Fibroblast of skin of left quadriceps (primary cell): ENCODE results near the gene VSIG10L2.
A peak's percentile ranks its signal among the peaks of the same experiment; 100 is the strongest.

ENCODE experiments used
- DNase-seq, 2 experiments: peaks; one replicate each; pipeline ENCODE4 v3.0.0-alpha.2; 2013; ENCODE audit warnings: low read depth in 2 of 2

Gene VSIG10L2

GRCh38 chr11:125929445-125930075, 16.3 kb upstream of the VSIG10L2 start:
- DNase-seq: no peak

GRCh38 chr11:125930076-125930450, 15.8 kb upstream of the VSIG10L2 start:
- no peak for DNase-seq

GRCh38 chr11:125931116-125931515, 14.7 kb upstream of the VSIG10L2 start:
- DNase-seq: no peak

GRCh38 chr11:125931668-125932067, 14.2 kb upstream of the VSIG10L2 start:
- DNase-seq: no peak

GRCh38 chr11:125932301-125932700, 13.5 kb upstream of the VSIG10L2 start:
- DNase-seq: no peak

- no peak for DNase-seq
Observed at GRCh38 chr11:125933030-125933813, 12.6 kb upstream of the VSIG10L2 start.

GRCh38 chr11:125934473-125934872, 11.4 kb upstream of the VSIG10L2 start:
- DNase-seq: no peak

GRCh38 chr11:125935056-125935455, 10.8 kb upstream of the VSIG10L2 start:
- DNase-seq: no peak

- DNase-seq: peak; percentile 64
Observed at GRCh38 chr11:125935618-125936199, 10.1 kb upstream of the VSIG10L2 start.

GRCh38 chr11:125938418-125938817, 7.4 kb upstream of the VSIG10L2 start:
- no peak for DNase-seq

- DNase-seq: no peak
Observed at GRCh38 chr11:125939081-125939521, 6.7 kb upstream of the VSIG10L2 start.

- no peak for DNase-seq
Observed at GRCh38 chr11:125940145-125940544, 5.7 kb upstream of the VSIG10L2 start.

- no peak for DNase-seq
Observed at GRCh38 chr11:125941267-125941618, 4.6 kb upstream of the VSIG10L2 start.

GRCh38 chr11:125941619-125942611, 3.9 kb upstream of the VSIG10L2 start:
- DNase-seq: no peak

- no peak for DNase-seq
Observed at GRCh38 chr11:125942771-125943428, 2.9 kb upstream of the VSIG10L2 start.

GRCh38 chr11:125943661-125944349, 2.0 kb upstream of the VSIG10L2 start:
- no peak for DNase-seq

GRCh38 chr11:125944350-125945010, 1.4 kb upstream of the VSIG10L2 start:
- no peak for DNase-seq

- no peak for DNase-seq
Observed at GRCh38 chr11:125945011-125945796, 640 bp upstream of the VSIG10L2 start.

GRCh38 chr11:125946712-125947418, 1.0 kb downstream of the VSIG10L2 start:
- DNase-seq: no peak
